ENCODE results near the gene DDC. TPM values are rescaled to one million over a fixed set of nuclear protein-coding genes. Genes with fewer than 3 reads are reported as not detected.

DDC gene
- total and polyA plus RNA-seq, 2 donors (not counting 3 experiments of a cell fraction or from before 2014, with no cell fraction given) = not detected

DNA sequence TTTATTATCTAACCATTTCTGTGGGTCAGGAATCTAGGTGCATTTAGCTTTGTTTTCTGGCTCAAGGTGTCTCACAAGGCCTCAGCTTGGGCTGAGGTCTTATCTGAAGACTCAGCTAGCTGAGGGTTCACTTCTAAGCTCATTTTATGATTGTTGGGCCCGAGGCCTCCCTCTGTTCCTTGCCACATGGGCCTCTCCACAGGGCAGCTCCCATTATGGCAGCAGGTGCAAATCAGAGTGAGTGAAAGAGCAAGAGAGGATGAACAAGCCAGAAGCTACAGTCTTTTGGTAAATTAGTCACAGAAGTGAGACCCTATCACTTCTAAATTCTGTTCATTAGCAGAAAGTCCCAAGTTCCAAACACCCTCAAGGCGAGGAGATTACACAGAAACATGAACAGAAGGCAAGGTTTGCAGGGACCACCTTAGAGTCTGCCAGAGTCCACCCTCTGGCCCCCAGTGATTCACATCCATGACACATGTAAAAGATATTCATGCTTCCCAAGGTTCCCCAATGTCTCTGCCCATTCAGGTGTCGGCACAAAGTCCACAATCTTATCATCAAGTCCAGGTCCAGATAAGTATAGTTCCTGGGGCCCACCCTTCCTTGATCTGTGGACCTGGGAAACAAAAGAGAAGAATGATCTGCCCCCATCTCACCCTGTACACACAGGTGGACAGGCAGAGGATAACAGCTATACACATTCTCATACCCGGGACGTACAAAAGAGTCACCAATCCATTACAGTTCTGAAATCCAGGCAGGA is 138.7 kb downstream of the DDC start:
- ChIA-PET CTCF (interaction anchor here (0.8 to 1.9 kb wide), 3 partner anchors 715 to 736 kb away, joined by 3 to 5 read pairs (median 4); no protein-coding TSS in a partner anchor), POLR2A (no interaction called here)
- H3K36me3 ChIP-seq (ENCODE audit: control insufficient read depth in 2 of 2, extremely low read depth in 1 of 2, insufficient read depth in 2 of 2, low read length in 2 of 2) = no peaks in the 10 kb centered on the region
- no peaks in the 10 kb centered on the region for H3K9me3 ChIP-seq (replicated peaks; ENCODE audit: control insufficient read depth, insufficient read depth, low read length)
- BruUV-seq (replicated peaks) = no TSS peak
- TF ChIP-seq POLR2AphosphoS5 (IDR thresholded peaks at IDR 0.05; ENCODE audit: insufficient read depth, low read depth, low read length) = no peak
- no peak for TF ChIP-seq GATA2 (IDR thresholded peaks at IDR 0.05; ENCODE audit: insufficient read depth, insufficient read length, low read depth, low read length)
- TF ChIP-seq EZH2 (IDR thresholded peaks at IDR 0.05; ENCODE audit: borderline replicate concordance, low read depth, low read length, severe bottlenecking) = no peak
- TF ChIP-seq MYC (IDR thresholded peaks at IDR 0.05; ENCODE audit: low read depth, low read length) = no peak
- TF ChIP-seq, protein P1, sequence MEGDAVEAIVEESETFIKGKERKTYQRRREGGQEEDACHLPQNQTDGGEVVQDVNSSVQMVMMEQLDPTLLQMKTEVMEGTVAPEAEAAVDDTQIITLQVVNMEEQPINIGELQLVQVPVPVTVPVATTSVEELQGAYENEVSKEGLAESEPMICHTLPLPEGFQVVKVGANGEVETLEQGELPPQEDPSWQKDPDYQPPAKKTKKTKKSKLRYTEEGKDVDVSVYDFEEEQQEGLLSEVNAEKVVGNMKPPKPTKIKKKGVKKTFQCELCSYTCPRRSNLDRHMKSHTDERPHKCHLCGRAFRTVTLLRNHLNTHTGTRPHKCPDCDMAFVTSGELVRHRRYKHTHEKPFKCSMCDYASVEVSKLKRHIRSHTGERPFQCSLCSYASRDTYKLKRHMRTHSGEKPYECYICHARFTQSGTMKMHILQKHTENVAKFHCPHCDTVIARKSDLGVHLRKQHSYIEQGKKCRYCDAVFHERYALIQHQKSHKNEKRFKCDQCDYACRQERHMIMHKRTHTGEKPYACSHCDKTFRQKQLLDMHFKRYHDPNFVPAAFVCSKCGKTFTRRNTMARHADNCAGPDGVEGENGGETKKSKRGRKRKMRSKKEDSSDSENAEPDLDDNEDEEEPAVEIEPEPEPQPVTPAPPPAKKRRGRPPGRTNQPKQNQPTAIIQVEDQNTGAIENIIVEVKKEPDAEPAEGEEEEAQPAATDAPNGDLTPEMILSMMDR (IDR thresholded peaks at IDR 0.05; ENCODE audit: extremely low read depth in 1 of 2, insufficient read depth in 1 of 2, low read depth in 1 of 2, low read length in 2 of 2) = no peak
- TF ChIP-seq FOS (IDR thresholded peaks at IDR 0.05; ENCODE audit: borderline replicate concordance, insufficient read depth, low read length) = no peak
- TF ChIP-seq JUN (IDR thresholded peaks at IDR 0.05; ENCODE audit: borderline replicate concordance, insufficient read depth, insufficient read length, low read depth) = no peak
- no peak for TF ChIP-seq POLR2A (IDR thresholded peaks at IDR 0.05; ENCODE audit: low read depth, low read length)
- intact Hi-C loops (cut with micrococcal nuclease) (no loop called here), dilution Hi-C loops (cut with MboI; ENCODE audit: extremely low pct_ligation_motif_present, low sequenced_read_pairs) (no loop called here)
- H3K27ac ChIP-seq (ENCODE audit: insufficient read depth, low read depth, low read length) = no peak overlapping the region
- H4K20me1 ChIP-seq (replicated peaks; ENCODE audit: control insufficient read depth, extremely low read depth, insufficient read depth, low read length) = no peaks in the 10 kb centered on the region
- H3K4me2 ChIP-seq (ENCODE audit: insufficient read depth, low read length) = no peak overlapping the region
- H3K9me1 ChIP-seq (replicated peaks; ENCODE audit: control insufficient read depth, extremely low read depth, insufficient read depth, low read length) = no peaks in the 10 kb centered on the region
- FAIRE-seq (no peak), DNase-seq (ENCODE audit: low read depth, low spot score) (no peak)
- no peak overlapping the region for H3K9ac ChIP-seq (replicated peaks; ENCODE audit: extremely low read depth, insufficient read depth, low read length)
- no peak overlapping the region for H3K4me3 ChIP-seq (replicated peaks in 1 of 3; ENCODE audit: insufficient read depth in 1 of 3, low read depth in 1 of 3, low read length in 3 of 3)
- no peak overlapping the region for H2AFZ ChIP-seq (ENCODE audit: low read depth, low read length)
- H3K79me2 ChIP-seq (ENCODE audit: control insufficient read depth, insufficient read depth, low read length) = no peaks in the 10 kb centered on the region
- peaks cover 12% of the 10 kb centered on the region for H3K4me1 ChIP-seq (ENCODE audit: control insufficient read depth, extremely low read depth, insufficient read depth, low read length)
- H3K27me3 ChIP-seq (ENCODE audit: control insufficient read depth in 2 of 2, insufficient read depth in 2 of 2, low read length in 2 of 2) = no peaks in the 10 kb centered on the region
